Putamen (tissue), 1 donor: Measurements from ENCODE around the gene OTUB1.
A peak's percentile ranks its signal among the peaks of the same experiment; 100 is the strongest.

ENCODE experiments used
- DNase-seq: peaks from one replicate; pipeline ENCODE4 v3.0.0-alpha.2; 2016; ENCODE audit warnings: low spot score

OTUB1 gene

GRCh38 chr11:64007160-64007628 is 21.0 kb downstream of the OTUB1 start:
- DNase-seq, result no peak

- DNase-seq, result peak; percentile 41
Observed at GRCh38 chr11:64007629-64008282, 21.5 kb downstream of the OTUB1 start.

- DNase-seq, result no peak
Observed at GRCh38 chr11:64008283-64008913, 22.2 kb downstream of the OTUB1 start.

- DNase-seq, result no peak
Observed at GRCh38 chr11:64008914-64009633, 22.8 kb downstream of the OTUB1 start.

GRCh38 chr11:64009710-64010109 is 23.5 kb downstream of the OTUB1 start:
- no peak for DNase-seq

GRCh38 chr11:64010783-64011182 is 24.5 kb downstream of the OTUB1 start:
- DNase-seq, result no peak

GRCh38 chr11:64011371-64011770 is 25.1 kb downstream of the OTUB1 start:
- no peak for DNase-seq

- DNase-seq, result no peak
Observed at GRCh38 chr11:64013141-64013896, 27.1 kb downstream of the OTUB1 start.

- no peak for DNase-seq
Observed at GRCh38 chr11:64014356-64014755, 28.1 kb downstream of the OTUB1 start.

- no peak for DNase-seq
Observed at GRCh38 chr11:64015510-64015909, 29.3 kb downstream of the OTUB1 start.

- no peak for DNase-seq
Observed at GRCh38 chr11:64015935-64016845, 30.0 kb downstream of the OTUB1 start.

- no peak for DNase-seq
Observed at GRCh38 chr11:64017945-64018224, 31.6 kb downstream of the OTUB1 start.

- DNase-seq, result no peak
Observed at GRCh38 chr11:64018310-64018709, 32.1 kb downstream of the OTUB1 start.

GRCh38 chr11:64019106-64020037 is 33.1 kb downstream of the OTUB1 start:
- DNase-seq, result no peak

- DNase-seq, result no peak
Observed at GRCh38 chr11:64020976-64021756, 34.9 kb downstream of the OTUB1 start.

GRCh38 chr11:64021757-64022093 is 35.5 kb downstream of the OTUB1 start:
- DNase-seq, result no peak

GRCh38 chr11:64022125-64022784 is 36.0 kb downstream of the OTUB1 start:
- DNase-seq, result no peak

GRCh38 chr11:64023712-64024710 is 37.8 kb downstream of the OTUB1 start:
- no peak for DNase-seq
